ENCODE measurements around the gene HAX1.

GRCh38 chr1:154263465-154264332, 8.7 kb upstream of the HAX1 start:
- TF ChIP-seq, protein P1, sequence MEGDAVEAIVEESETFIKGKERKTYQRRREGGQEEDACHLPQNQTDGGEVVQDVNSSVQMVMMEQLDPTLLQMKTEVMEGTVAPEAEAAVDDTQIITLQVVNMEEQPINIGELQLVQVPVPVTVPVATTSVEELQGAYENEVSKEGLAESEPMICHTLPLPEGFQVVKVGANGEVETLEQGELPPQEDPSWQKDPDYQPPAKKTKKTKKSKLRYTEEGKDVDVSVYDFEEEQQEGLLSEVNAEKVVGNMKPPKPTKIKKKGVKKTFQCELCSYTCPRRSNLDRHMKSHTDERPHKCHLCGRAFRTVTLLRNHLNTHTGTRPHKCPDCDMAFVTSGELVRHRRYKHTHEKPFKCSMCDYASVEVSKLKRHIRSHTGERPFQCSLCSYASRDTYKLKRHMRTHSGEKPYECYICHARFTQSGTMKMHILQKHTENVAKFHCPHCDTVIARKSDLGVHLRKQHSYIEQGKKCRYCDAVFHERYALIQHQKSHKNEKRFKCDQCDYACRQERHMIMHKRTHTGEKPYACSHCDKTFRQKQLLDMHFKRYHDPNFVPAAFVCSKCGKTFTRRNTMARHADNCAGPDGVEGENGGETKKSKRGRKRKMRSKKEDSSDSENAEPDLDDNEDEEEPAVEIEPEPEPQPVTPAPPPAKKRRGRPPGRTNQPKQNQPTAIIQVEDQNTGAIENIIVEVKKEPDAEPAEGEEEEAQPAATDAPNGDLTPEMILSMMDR (IDR thresholded peaks at IDR 0.05): no peak
- no peak for TF ChIP-seq POLR2A (IDR thresholded peaks at IDR 0.05)
